Cardiac muscle cell (in vitro differentiated cells and primary cell): ENCODE results near the gene F3. TPM values are rescaled to one million over a fixed set of nuclear protein-coding genes. Genes with fewer than 3 reads are reported as not detected.
A peak's percentile ranks its signal among the peaks of the same experiment; 100 is the strongest.

Experiments used
- DNase-seq, 2 donors: peaks; one replicate each; pipeline versions ENCODE4 v3.0.0 to v3.0.0-alpha.2; 2010 to 2017; ENCODE audit warnings: low read depth in 1 of 2, low spot score in 1 of 2
- H3K27ac ChIP-seq: fragments of 200-600 bp; sonication (generic); 2 replicates; pipeline ENCODE4 v1.5.1; 2016
- H3K27me3 ChIP-seq: fragments of 200-600 bp; sonication (generic); 2 replicates; pipeline ENCODE4 v1.6.0; 2016; ENCODE audit warnings: control low read depth
- H3K36me3 ChIP-seq: fragments of 200-600 bp; sonication (generic); 2 replicates; pipeline ENCODE4 v1.5.1; 2016; ENCODE audit warnings: control low read depth
- H3K4me1 ChIP-seq: fragments of 200-600 bp; sonication (generic); 2 replicates; pipeline ENCODE4 v1.8.1; 2017; ENCODE audit warnings: low read depth, mild to moderate bottlenecking, mixed run types
- H3K4me3 ChIP-seq: fragments of 200-600 bp; sonication (generic); 2 replicates; pipeline ENCODE4 v1.5.1; 2016; ENCODE audit warnings: mild to moderate bottlenecking
- H3K9me3 ChIP-seq: fragments of 200-600 bp; sonication (generic); 2 replicates; pipeline ENCODE4 v1.5.1; 2017; ENCODE audit warnings: low read depth, mild to moderate bottlenecking, control low read depth
- polyA plus RNA-seq: library from polyadenylated mRNA; unstranded; fragments of >200 nt; fragmentation: Nextera tagmentation; extraction: Ambion mirVana; gene quantifications from 2 replicates; pipeline ENCODE4 v1.2.1, GENCODE V29; 2016
- total RNA-seq: library from RNA; depleted of rRNA; stranded (reverse); fragments of >200 nt; gene quantifications from 2 replicates; pipeline ENCODE4 v1.2.3, GENCODE V29; 2016
- TF ChIP-seq, protein P1 (sequence below): IDR thresholded peaks from 2 replicates; pipeline ENCODE4 v1.5.1; 2012; ENCODE audit warnings: low read depth, mild to moderate bottlenecking, low read length

F3 gene
- total and polyA plus RNA-seq, 2 experiments from 2014 or later: 0.81 to 1.6 TPM

DNA sequence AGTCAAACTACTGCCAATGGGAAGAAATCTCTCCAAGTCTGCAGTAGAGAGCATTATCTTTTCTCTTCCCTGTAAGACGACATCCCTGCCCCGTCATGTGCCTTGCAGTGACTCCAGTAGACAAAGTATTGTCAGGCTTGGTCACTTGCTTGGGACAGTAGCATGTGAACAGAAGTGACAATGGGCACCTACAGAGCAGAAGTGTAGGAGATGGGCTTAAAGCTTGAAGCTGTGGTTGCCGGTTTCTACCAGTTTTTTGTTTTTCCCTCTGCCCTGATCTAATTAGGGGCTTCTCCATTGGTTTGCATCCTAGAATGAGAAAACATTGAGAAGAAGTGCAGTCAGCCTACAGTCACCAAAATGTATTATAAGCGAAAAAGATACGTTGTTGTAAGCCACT is 12.7 kb downstream of the F3 start:
- Histone ChIP-seq H3K27me3 (no peaks in the 10 kb centered on the region), H3K36me3 (no peaks in the 10 kb centered on the region), H3K4me3 (no peak overlapping the region), H3K4me1 (no peaks in the 10 kb centered on the region), H3K27ac (no peak overlapping the region), H3K9me3 (no peaks in the 10 kb centered on the region)
- no peak for DNase-seq
- TF ChIP-seq, protein P1, sequence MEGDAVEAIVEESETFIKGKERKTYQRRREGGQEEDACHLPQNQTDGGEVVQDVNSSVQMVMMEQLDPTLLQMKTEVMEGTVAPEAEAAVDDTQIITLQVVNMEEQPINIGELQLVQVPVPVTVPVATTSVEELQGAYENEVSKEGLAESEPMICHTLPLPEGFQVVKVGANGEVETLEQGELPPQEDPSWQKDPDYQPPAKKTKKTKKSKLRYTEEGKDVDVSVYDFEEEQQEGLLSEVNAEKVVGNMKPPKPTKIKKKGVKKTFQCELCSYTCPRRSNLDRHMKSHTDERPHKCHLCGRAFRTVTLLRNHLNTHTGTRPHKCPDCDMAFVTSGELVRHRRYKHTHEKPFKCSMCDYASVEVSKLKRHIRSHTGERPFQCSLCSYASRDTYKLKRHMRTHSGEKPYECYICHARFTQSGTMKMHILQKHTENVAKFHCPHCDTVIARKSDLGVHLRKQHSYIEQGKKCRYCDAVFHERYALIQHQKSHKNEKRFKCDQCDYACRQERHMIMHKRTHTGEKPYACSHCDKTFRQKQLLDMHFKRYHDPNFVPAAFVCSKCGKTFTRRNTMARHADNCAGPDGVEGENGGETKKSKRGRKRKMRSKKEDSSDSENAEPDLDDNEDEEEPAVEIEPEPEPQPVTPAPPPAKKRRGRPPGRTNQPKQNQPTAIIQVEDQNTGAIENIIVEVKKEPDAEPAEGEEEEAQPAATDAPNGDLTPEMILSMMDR: no peak

DNA sequence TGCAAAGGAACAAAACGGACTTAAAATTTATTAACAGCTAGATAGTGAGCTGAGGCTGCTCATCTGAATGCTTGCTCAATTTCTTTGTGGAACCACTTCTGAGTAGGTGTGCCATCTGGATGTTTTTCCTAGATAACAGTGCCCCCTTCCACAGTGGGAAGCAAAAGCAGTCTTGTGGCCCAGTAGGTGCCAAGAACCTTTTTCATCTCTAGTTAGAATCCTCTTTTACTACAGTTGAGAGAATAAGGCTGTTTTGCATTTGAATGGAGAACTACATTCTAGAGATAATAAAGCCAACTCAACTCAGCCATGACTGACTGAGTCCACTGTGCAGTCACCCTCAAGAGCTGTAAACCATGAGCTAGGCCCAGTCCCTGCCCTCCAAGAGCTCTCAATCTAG is 13.3 kb downstream of the F3 start:
- no peaks in the 10 kb centered on the region for H3K36me3 ChIP-seq
- no peaks in the 10 kb centered on the region for H3K9me3 ChIP-seq
- TF ChIP-seq, protein P1: no peak
- H3K27ac ChIP-seq: no peak overlapping the region
- no peak overlapping the region for H3K4me3 ChIP-seq
- no peaks in the 10 kb centered on the region for H3K4me1 ChIP-seq
- DNase-seq: no peak
- H3K27me3 ChIP-seq: no peaks in the 10 kb centered on the region

DNA sequence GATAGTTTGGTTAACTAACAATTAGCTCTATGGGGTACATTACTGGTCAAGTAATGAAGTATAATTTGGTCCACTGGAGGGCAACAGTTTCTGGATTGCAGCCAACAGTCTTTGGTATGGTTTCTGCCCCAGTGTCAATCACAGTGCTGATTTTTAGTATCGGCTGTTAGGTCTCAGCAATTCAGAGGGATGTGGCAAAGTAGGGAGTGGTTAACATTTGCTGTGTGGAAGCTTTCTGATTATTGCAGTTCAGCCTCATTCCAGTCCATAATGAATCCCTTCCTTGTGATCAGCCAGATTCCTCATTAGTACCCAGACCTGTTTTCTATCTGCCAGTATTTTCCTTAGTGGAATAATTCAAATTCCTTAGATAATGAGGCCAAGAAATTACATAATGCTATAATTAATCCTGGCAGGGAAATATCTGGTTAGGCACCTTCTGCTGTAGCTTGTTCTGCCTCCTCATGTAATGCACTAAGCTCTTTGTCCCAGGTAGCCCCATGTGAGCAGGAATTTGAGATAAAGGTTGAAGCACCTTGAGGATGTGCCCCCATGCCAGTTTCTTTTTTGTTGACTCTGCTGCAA is 14.0 kb downstream of the F3 start:
- H3K36me3 ChIP-seq: no peaks in the 10 kb centered on the region
- H3K4me1 ChIP-seq: no peaks in the 10 kb centered on the region
- no peak overlapping the region for H3K4me3 ChIP-seq
- H3K27me3 ChIP-seq: no peaks in the 10 kb centered on the region
- peak; percentile 33 to 45 for DNase-seq
- TF ChIP-seq, protein P1: no peak
- H3K9me3 ChIP-seq: no peaks in the 10 kb centered on the region
- H3K27ac ChIP-seq: no peak overlapping the region

DNA sequence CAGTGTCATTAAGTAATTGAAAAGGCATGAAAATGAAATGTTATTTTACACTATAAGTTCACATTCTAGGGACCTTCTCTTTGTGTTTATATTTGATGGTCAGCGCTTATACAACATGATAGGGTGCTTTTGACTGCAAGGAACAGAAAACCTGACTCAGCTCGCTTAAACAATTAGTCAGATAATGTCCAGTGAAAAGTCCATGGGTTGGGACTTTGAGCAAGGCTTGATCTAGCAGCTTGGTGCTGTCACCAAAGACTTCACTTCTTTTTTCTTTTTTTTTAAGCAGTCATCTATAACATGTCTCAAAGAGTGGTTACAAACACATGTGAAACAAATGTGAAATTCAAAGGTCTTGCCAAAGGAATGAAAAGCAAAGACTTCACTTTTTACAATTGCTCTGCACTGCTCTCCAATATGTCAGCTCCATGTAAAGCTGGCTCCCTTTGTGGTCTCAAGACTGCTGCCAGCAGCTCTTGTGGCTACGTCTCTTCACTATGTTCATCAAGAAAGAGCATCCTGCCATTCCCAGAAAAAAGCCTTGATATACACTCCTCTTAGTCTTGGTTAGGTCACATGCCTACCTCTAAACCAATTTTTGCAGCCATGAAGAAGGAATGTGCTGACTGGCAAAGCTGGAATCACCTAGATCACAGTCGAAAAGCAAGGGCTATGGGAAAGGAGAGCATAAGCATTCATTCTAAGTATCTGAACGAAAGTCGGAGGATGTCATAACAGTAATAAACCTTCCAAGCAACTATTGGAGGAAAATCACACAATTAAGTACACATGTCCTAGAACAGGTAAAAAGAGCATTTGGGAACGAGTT is 15.2 kb downstream of the F3 start:
- Histone ChIP-seq H3K36me3 (no peaks in the 10 kb centered on the region), H3K9me3 (no peaks in the 10 kb centered on the region), H3K4me1 (no peaks in the 10 kb centered on the region), H3K27me3 (no peaks in the 10 kb centered on the region), H3K27ac (no peak overlapping the region), H3K4me3 (no peak overlapping the region)
- DNase-seq: no peak
- TF ChIP-seq, protein P1: no peak

DNA sequence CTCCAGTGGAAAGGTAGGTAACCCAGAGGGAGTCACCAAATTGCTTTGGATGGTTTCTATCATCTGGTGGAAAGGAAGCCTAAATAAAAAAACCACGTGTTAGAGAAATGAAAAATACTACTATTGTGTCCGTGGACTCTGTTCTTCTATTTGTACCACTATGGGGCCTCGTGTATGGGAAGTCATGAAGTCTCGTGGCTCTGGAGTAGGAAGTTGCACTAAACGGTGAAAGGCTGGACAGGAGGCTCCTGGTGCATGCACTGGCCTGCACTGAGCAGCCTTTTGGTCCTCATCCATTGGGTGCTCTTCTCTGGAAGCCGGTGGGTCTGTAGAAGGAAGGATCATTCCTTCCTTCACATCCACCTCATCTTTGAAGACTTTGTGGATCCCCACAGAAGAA is 17.0 kb downstream of the F3 start:
- no peak overlapping the region for H3K4me3 ChIP-seq
- H3K27ac ChIP-seq: no peak overlapping the region
- TF ChIP-seq, protein P1: no peak
- H3K36me3 ChIP-seq: no peaks in the 10 kb centered on the region
- H3K9me3 ChIP-seq: no peaks in the 10 kb centered on the region
- no peak for DNase-seq
- H3K4me1 ChIP-seq: no peaks in the 10 kb centered on the region
- no peaks in the 10 kb centered on the region for H3K27me3 ChIP-seq
